Peyer's patch (tissue), 4 donors: Measurements from ENCODE around the gene COX7A2L.

ENCODE experiments used
- POLR2A ChIP-seq, 2 donors: fragments of 450-650 bp; IDR thresholded peaks; one replicate each; pipeline ENCODE4 v1.5.1; 2017; ENCODE audit warnings: antibody characterized with exemption in 2 of 2, mild to moderate bottlenecking in 2 of 2, moderate library complexity in 2 of 2
- TF ChIP-seq, protein P1 (sequence below), 6 experiments: fragments of 450-650 bp in 4 of 6; fragments of 200-600 bp in 2 of 6; sonication (generic) in 1 of 6; IDR thresholded peaks; one replicate each; pipeline ENCODE4 v1.5.1; 2017 to 2019; ENCODE audit warnings: antibody characterized with exemption in 6 of 6, mild to moderate bottlenecking in 3 of 6, moderate library complexity in 1 of 6

DNA sequence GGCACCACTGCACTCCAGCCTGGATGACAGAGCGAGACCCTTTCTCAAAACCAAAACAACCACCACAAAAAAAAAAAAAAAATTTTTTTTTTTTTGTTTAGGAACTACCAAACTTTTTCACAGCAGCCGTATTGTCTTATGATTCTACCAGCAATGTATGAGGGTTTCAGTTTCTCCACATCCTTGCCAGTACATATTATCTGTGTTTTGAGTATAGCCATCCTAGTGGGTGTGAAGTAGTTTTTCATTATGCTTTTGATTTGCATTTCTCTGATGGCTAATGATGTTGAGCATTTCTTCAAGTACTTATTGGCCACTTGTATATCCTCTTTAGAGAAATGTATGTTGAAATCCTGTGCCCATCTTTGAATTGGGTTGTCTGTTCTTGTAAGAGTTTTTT lies 51.7 kb downstream of the COX7A2L start:
- TF ChIP-seq, protein P1, sequence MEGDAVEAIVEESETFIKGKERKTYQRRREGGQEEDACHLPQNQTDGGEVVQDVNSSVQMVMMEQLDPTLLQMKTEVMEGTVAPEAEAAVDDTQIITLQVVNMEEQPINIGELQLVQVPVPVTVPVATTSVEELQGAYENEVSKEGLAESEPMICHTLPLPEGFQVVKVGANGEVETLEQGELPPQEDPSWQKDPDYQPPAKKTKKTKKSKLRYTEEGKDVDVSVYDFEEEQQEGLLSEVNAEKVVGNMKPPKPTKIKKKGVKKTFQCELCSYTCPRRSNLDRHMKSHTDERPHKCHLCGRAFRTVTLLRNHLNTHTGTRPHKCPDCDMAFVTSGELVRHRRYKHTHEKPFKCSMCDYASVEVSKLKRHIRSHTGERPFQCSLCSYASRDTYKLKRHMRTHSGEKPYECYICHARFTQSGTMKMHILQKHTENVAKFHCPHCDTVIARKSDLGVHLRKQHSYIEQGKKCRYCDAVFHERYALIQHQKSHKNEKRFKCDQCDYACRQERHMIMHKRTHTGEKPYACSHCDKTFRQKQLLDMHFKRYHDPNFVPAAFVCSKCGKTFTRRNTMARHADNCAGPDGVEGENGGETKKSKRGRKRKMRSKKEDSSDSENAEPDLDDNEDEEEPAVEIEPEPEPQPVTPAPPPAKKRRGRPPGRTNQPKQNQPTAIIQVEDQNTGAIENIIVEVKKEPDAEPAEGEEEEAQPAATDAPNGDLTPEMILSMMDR (IDR thresholded peaks at IDR 0.05): no peak
- no peak for TF ChIP-seq POLR2A (IDR thresholded peaks at IDR 0.05)
